C4-2B (cell line): ENCODE measurements around the gene OLA1.

ENCODE experiments used
- ZFX ChIP-seq: fragments of 450-650 bp; IDR thresholded peaks from 2 replicates; pipeline ENCODE4 v1.6.1; 2017
- TF ChIP-seq, protein P1 (sequence below): fragments of 450-650 bp; conservative IDR thresholded peaks from 2 replicates; pipeline ENCODE4 v1.5.1; 2017; ENCODE audit warnings: mild to moderate bottlenecking

GRCh38 chr2:174059884-174060244, 188.5 kb downstream of the OLA1 start:
- TF ChIP-seq, protein P1, sequence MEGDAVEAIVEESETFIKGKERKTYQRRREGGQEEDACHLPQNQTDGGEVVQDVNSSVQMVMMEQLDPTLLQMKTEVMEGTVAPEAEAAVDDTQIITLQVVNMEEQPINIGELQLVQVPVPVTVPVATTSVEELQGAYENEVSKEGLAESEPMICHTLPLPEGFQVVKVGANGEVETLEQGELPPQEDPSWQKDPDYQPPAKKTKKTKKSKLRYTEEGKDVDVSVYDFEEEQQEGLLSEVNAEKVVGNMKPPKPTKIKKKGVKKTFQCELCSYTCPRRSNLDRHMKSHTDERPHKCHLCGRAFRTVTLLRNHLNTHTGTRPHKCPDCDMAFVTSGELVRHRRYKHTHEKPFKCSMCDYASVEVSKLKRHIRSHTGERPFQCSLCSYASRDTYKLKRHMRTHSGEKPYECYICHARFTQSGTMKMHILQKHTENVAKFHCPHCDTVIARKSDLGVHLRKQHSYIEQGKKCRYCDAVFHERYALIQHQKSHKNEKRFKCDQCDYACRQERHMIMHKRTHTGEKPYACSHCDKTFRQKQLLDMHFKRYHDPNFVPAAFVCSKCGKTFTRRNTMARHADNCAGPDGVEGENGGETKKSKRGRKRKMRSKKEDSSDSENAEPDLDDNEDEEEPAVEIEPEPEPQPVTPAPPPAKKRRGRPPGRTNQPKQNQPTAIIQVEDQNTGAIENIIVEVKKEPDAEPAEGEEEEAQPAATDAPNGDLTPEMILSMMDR, result no peak
- TF ChIP-seq ZFX, result no peak
